Panc1 (cell line): Measurements from ENCODE around the gene GPR52. TPM values are rescaled to one million over a fixed set of nuclear protein-coding genes. Genes with fewer than 3 reads are reported as not detected.

Experiments
- ATAC-seq: fragments of 200-7000 bp; cut with Tn5 transposase; 2 replicates; pipeline ENCODE4 v1.9.1; 2020; ENCODE audit warnings: mild to moderate bottlenecking, moderate library complexity
- BruUV-seq: library from RNA; stranded (reverse); fragments of 400-500 nt; replicated peaks from 2 replicates; lab custom pipeline; 2021; lab: Mats Ljungman, UMichigan
- CTCF ChIA-PET: fragments of 300-600 bp; sonication (Branson Sonifier 250); formaldehyde crosslinking; loops from one replicate; lab custom pipeline; 2022; ENCODE audit warnings: antibody characterized with exemption; lab: Charles Lee
- POLR2A ChIA-PET: fragments of 300-600 bp; sonication (Branson Sonifier 250); formaldehyde crosslinking; loops from one replicate; lab custom pipeline; 2022; ENCODE audit warnings: antibody characterized with exemption; lab: Charles Lee
- DNase-seq: peaks from one replicate; pipeline ENCODE4 v3.0.0-alpha.2; 2010; ENCODE audit warnings: low read depth, low spot score
- H3K27ac ChIP-seq: 2 replicates; pipeline ENCODE4 v1.5.1; 2011; ENCODE audit warnings: mild to moderate bottlenecking, low read length, inconsistent platforms
- H3K27me3 ChIP-seq: fragments of 200-500 bp; sonication (Bioruptor generic); 2 replicates; pipeline ENCODE4 v1.6.0; 2014; ENCODE audit warnings: low read length, inconsistent platforms; ENCODE audit not compliant: control insufficient read depth, insufficient read depth
- H3K36me3 ChIP-seq: fragments of 200-500 bp; sonication (Bioruptor generic); 2 replicates; pipeline ENCODE4 v1.5.1; 2014; ENCODE audit warnings: inconsistent platforms, mild to moderate bottlenecking, low read length, moderate library complexity; ENCODE audit not compliant: control insufficient read depth, insufficient read depth
- H3K4me1 ChIP-seq: 2 replicates; pipeline ENCODE4 v1.5.1; 2011; ENCODE audit warnings: inconsistent platforms, mild to moderate bottlenecking, low read length, moderate library complexity; ENCODE audit not compliant: control insufficient read depth, insufficient read depth
- H3K4me3 ChIP-seq, 2 experiments: 2 replicates each; pipeline ENCODE4 v1.5.1; 2011 to 2012; ENCODE audit warnings: low read depth in 2 of 2, low read length in 2 of 2, mild to moderate bottlenecking in 2 of 2, inconsistent platforms in 1 of 2, moderate library complexity in 1 of 2
- H3K9me3 ChIP-seq: fragments of 200-500 bp; sonication (Bioruptor generic); 2 replicates; pipeline ENCODE4 v1.5.1; 2014; ENCODE audit warnings: low read depth, mild to moderate bottlenecking, inconsistent platforms, low read length, moderate library complexity; ENCODE audit not compliant: control insufficient read depth, insufficient read depth
- POLR2AphosphoS5 ChIP-seq: IDR thresholded peaks from 2 replicates; pipeline ENCODE4 v1.6.1; 2012; ENCODE audit warnings: mild to moderate bottlenecking, low read depth, low read length, moderate library complexity
- REST ChIP-seq, 2 experiments: IDR thresholded peaks; 2 replicates each; pipeline ENCODE4 v1.6.1; 2011 to 2012; ENCODE audit warnings: low read depth in 2 of 2, control low read depth in 1 of 2, low read length in 1 of 2, mild to moderate bottlenecking in 1 of 2, moderate library complexity in 1 of 2; ENCODE audit not compliant: insufficient read depth in 1 of 2
- SIN3A ChIP-seq: IDR thresholded peaks from 2 replicates; pipeline ENCODE4 v1.6.1; 2012; ENCODE audit warnings: low read depth, mild to moderate bottlenecking, low read length, moderate library complexity, borderline replicate concordance; ENCODE audit not compliant: insufficient read depth
- TCF7L2 ChIP-seq: IDR thresholded peaks from 2 replicates; pipeline ENCODE4 v1.6.1; 2011; ENCODE audit warnings: mild to moderate bottlenecking, low read depth, low read length, inconsistent platforms
- in situ Hi-C: cut with HindIII; loops from 2 replicates; pipeline ENCODE4 v1.10.0; 2016; ENCODE audit warnings: low sequenced_read_pairs, low pct_unique_long_range_greater_than_20kb
- intact Hi-C: fragments of 100-400 bp; cut with micrococcal nuclease; formaldehyde crosslinking; loops from one replicate; pipeline ENCODE4 v1.10.0; 2022; ENCODE audit not compliant: unreplicated experiment
- total RNA-seq: library from RNA; stranded (reverse); gene quantifications from one replicate; pipeline ENCODE4 v1.2.1, GENCODE V29; 2021; ENCODE audit not compliant: unreplicated experiment
- TF ChIP-seq, protein P1 (sequence below): fragments of 450-650 bp; IDR thresholded peaks from 2 replicates; pipeline ENCODE4 v1.5.1; 2017; ENCODE audit warnings: mild to moderate bottlenecking

The GPR52 gene
- total RNA-seq, 1 experiment from 2014 or later = 0.87 TPM

GRCh38 chr1:174425121-174425520 is 22.6 kb upstream of the GPR52 start:
- in situ Hi-C loops = no loop called here
- H3K27ac ChIP-seq = no peak overlapping the region
- CTCF ChIA-PET = no interaction called here
- no peak for DNase-seq
- no peaks in the 10 kb centered on the region for H3K9me3 ChIP-seq
- POLR2A ChIA-PET = no interaction called here
- no peaks in the 10 kb centered on the region for H3K27me3 ChIP-seq
- H3K36me3 ChIP-seq = no peaks in the 10 kb centered on the region
- H3K4me1 ChIP-seq = no peaks in the 10 kb centered on the region
- intact Hi-C loops = no loop called here
- TF ChIP-seq, protein P1, sequence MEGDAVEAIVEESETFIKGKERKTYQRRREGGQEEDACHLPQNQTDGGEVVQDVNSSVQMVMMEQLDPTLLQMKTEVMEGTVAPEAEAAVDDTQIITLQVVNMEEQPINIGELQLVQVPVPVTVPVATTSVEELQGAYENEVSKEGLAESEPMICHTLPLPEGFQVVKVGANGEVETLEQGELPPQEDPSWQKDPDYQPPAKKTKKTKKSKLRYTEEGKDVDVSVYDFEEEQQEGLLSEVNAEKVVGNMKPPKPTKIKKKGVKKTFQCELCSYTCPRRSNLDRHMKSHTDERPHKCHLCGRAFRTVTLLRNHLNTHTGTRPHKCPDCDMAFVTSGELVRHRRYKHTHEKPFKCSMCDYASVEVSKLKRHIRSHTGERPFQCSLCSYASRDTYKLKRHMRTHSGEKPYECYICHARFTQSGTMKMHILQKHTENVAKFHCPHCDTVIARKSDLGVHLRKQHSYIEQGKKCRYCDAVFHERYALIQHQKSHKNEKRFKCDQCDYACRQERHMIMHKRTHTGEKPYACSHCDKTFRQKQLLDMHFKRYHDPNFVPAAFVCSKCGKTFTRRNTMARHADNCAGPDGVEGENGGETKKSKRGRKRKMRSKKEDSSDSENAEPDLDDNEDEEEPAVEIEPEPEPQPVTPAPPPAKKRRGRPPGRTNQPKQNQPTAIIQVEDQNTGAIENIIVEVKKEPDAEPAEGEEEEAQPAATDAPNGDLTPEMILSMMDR = no peak
- no peak for TF ChIP-seq TCF7L2
- TF ChIP-seq POLR2AphosphoS5 = no peak
- no peak for TF ChIP-seq SIN3A
- TF ChIP-seq REST (IDR thresholded peaks at IDR 0.05; ENCODE audit: insufficient read depth in 1 of 2, low read depth in 2 of 2, low read length in 1 of 2) = no peak
- H3K4me3 ChIP-seq = no peak overlapping the region
- ATAC-seq = no peak
- no TSS peak for BruUV-seq

DNA sequence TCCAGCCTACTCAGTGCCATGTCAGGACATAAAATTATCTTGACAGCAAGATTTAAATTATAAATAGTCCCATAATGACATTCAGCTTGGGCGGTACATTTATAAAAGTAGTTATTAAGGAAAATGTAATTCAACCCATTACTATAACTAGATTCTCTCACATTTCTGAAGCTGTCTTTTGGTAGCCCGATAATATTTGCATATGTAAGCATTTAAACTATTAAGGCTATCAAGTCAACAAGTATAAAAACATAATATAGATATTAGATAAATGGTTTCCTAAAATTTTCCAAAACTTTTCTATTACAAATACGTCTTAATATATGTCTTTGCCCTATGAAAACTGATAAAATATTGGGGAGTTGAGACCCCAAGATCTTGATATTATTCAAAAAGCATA is 21.6 kb upstream of the GPR52 start:
- H3K27ac ChIP-seq = no peak overlapping the region
- no peaks in the 10 kb centered on the region for H3K4me1 ChIP-seq
- DNase-seq (no peak), ATAC-seq (no peak)
- TF ChIP-seq SIN3A (no peak), TCF7L2 (no peak)
- POLR2A ChIA-PET = no interaction called here
- no peaks in the 10 kb centered on the region for H3K36me3 ChIP-seq
- no TSS peak for BruUV-seq
- H3K4me3 ChIP-seq = no peak overlapping the region
- CTCF ChIA-PET = interaction anchor here (0.6 to 0.8 kb wide), 3 partner anchors 164 to 369 kb away, joined by 3 to 6 read pairs (median 4); no protein-coding TSS in a partner anchor
- intact Hi-C loops = no loop called here
- H3K9me3 ChIP-seq = no peaks in the 10 kb centered on the region
- H3K27me3 ChIP-seq = no peaks in the 10 kb centered on the region
- in situ Hi-C loops = no loop called here

GRCh38 chr1:174428033-174428432 is 19.7 kb upstream of the GPR52 start:
- no TSS peak for BruUV-seq
- intact Hi-C loops (no loop called here), in situ Hi-C loops (no loop called here)
- TF ChIP-seq REST (IDR thresholded peaks at IDR 0.05; ENCODE audit: insufficient read depth in 1 of 2, low read depth in 2 of 2, low read length in 1 of 2) = no peak
- TF ChIP-seq POLR2AphosphoS5 = no peak
- no peak for TF ChIP-seq SIN3A
- TF ChIP-seq, protein P1 = no peak
- no peak for TF ChIP-seq TCF7L2
- no peak overlapping the region for H3K27ac ChIP-seq
- H3K36me3 ChIP-seq = no peaks in the 10 kb centered on the region; the same call in 1 of the 2 replicates
- ATAC-seq (no peak), DNase-seq (no peak)
- H3K9me3 ChIP-seq = no peaks in the 10 kb centered on the region
- ChIA-PET CTCF (no interaction called here), POLR2A (no interaction called here)
- H3K4me3 ChIP-seq = no peak overlapping the region
- H3K4me1 ChIP-seq = no peaks in the 10 kb centered on the region
- H3K27me3 ChIP-seq = no peaks in the 10 kb centered on the region
